ENCODE data around the gene NFE2L1.

Gene NFE2L1

GRCh38 chr17:48025040-48025903, 22.9 kb upstream of the NFE2L1 start:
- POLR2A ChIA-PET, result interaction anchor here (0.7 to 3.1 kb wide), 12 partner anchors 11 to 550 kb away, joined by 3 to 36 read pairs (median 6); partner anchors contain the start of genes CBX1, NFE2L1 and SNX11
- peak; percentile 82 for TF ChIP-seq CTCF (IDR thresholded peaks at IDR 0.05; ENCODE audit: insufficient read depth, low read length, missing control alignments)

GRCh38 chr17:48025904-48026501, 22.2 kb upstream of the NFE2L1 start:
- ChIA-PET CTCF (interaction anchor here (0.6 to 7.9 kb wide), 39 partner anchors 8 to 593 kb away, joined by 3 to 305 read pairs (median 5); partner anchors contain the start of genes CBX1, CDK5RAP3, COPZ2 and NFE2L1), POLR2A (interaction anchor here (0.6 to 3.1 kb wide), 15 partner anchors 10 to 549 kb away, joined by 3 to 36 read pairs (median 5); partner anchors contain the start of genes CBX1, NFE2L1 and SNX11)
- DNase-seq (ENCODE audit: low read depth, low spot score), result no peak
- peak overlapping the region; percentile 71 for H3K4me3 ChIP-seq (ENCODE audit: low read depth, low read length)
- no peak for TF ChIP-seq CTCF (IDR thresholded peaks at IDR 0.05; ENCODE audit: insufficient read depth, low read length, missing control alignments)

More at GRCh38 chr17:48025040-48025903, 22.9 kb upstream of the NFE2L1 start:
- H3K4me3 ChIP-seq (ENCODE audit: low read depth, low read length), result peak overlapping the region; percentile 71
- DNase-seq (ENCODE audit: low read depth, low spot score), result peak; percentile 79
- CTCF ChIA-PET, result interaction anchor here (0.6 to 7.9 kb wide), 31 partner anchors 11 to 593 kb away, joined by 3 to 305 read pairs (median 6); partner anchors contain the start of genes CBX1, CDK5RAP3, COPZ2 and NFE2L1

- TF ChIP-seq CTCF (IDR thresholded peaks at IDR 0.05; ENCODE audit: insufficient read depth, low read length, missing control alignments), result peak; percentile 91
- ChIA-PET CTCF (interaction anchor here (0.8 to 7.9 kb wide), 32 partner anchors 8 to 592 kb away, joined by 3 to 305 read pairs (median 6); partner anchors contain the start of genes CBX1, CDK5RAP3, COPZ2 and NFE2L1), POLR2A (interaction anchor here (0.6 to 3.1 kb wide), 12 partner anchors 9 to 105 kb away, joined by 3 to 36 read pairs (median 6); partner anchors contain the start of genes CBX1, NFE2L1 and SNX11)
- peak; percentile 53 for DNase-seq (ENCODE audit: low read depth, low spot score)
- no peak overlapping the region for H3K4me3 ChIP-seq (ENCODE audit: low read depth, low read length)
These were observed 21.4 kb upstream of the NFE2L1 start for GRCh38 chr17:48026502-48027321.

GRCh38 chr17:48027322-48027981, 20.7 kb upstream of the NFE2L1 start:
- POLR2A ChIA-PET, result interaction anchor here (1.2 to 3.1 kb wide), 5 partner anchors 8 to 71 kb away, joined by 4 to 36 read pairs (median 18); partner anchors contain the start of gene NFE2L1

More at GRCh38 chr17:48027322-48027981, 20.7 kb upstream of the NFE2L1 start:
- TF ChIP-seq CTCF (IDR thresholded peaks at IDR 0.05; ENCODE audit: insufficient read depth, low read length, missing control alignments), result no peak
- CTCF ChIA-PET, result interaction anchor here (0.8 to 7.9 kb wide), 26 partner anchors 8 to 591 kb away, joined by 3 to 305 read pairs (median 8); partner anchors contain the start of genes CBX1, CDK5RAP3, COPZ2 and NFE2L1
- no peak overlapping the region for H3K4me3 ChIP-seq (ENCODE audit: low read depth, low read length)
- DNase-seq (ENCODE audit: low read depth, low spot score), result no peak
